A549 (cell line): ENCODE measurements around the gene SLC2A13. TPM values are rescaled to one million over a fixed set of nuclear protein-coding genes. Genes with fewer than 3 reads are reported as not detected.

Experiments
- ATAC-seq, 2 experiments: fragments of 200-7000 bp in 1 of 2; fragments of >200 bp in 1 of 2; cut with Nextera tagmentation in 1 of 2; cut with Tn5 transposase in 1 of 2; 3 replicates each; pipeline versions ENCODE4 v1.8.0 to v1.9.1; 2018 to 2020; ENCODE audit warnings: mild to moderate bottlenecking in 1 of 2, moderate library complexity in 1 of 2
- CTCF ChIA-PET: fragments of 300-600 bp; sonication (Branson Sonifier 250); formaldehyde crosslinking; extraction: SDS; loops from one replicate; lab custom pipeline; 2021; ENCODE audit warnings: antibody characterized with exemption, inconsistent platforms; lab: Yijun Ruan, JAX
- POLR2A ChIA-PET: fragments of 350-600 bp; formaldehyde crosslinking; extraction: SDS; loops from one replicate; lab custom pipeline; 2021; ENCODE audit warnings: antibody characterized with exemption, inconsistent platforms; lab: Yijun Ruan, JAX
- DNase-seq, 2 experiments: peaks; one replicate each; pipeline versions ENCODE4 v3.0.0 to v3.0.0-alpha.2; 2011 to 2016; ENCODE audit warnings: low read depth in 1 of 2, low spot score in 1 of 2
- FAIRE-seq: peaks from 2 replicates; lab custom pipeline; 2011; peaks lifted over from hg19 to GRCh38; lab: Jason Lieb, UNC
- H3K27ac ChIP-seq, 2 experiments: fragments of >200 bp; sonication (Bioruptor Twin); formaldehyde crosslinking; 3 replicates each; pipeline ENCODE4 v1.5.1; 2016 to 2017
- H3K4me1 ChIP-seq: fragments of >200 bp; sonication (Bioruptor Twin); formaldehyde crosslinking; 3 replicates; pipeline ENCODE4 v1.6.1; 2016
- H3K4me2 ChIP-seq: fragments of >200 bp; sonication (Bioruptor Twin); formaldehyde crosslinking; 3 replicates; pipeline ENCODE4 v1.6.1; 2016
- H3K4me3 ChIP-seq: fragments of >200 bp; sonication (Bioruptor Twin); formaldehyde crosslinking; 3 replicates; pipeline ENCODE4 v1.5.1; 2016
- H3K9me3 ChIP-seq: fragments of >200 bp; sonication (Bioruptor Twin); formaldehyde crosslinking; 3 replicates; pipeline ENCODE4 v1.6.1; 2016
- CBX2 ChIP-seq: fragments of 200-600 bp; sonication (generic); IDR thresholded peaks from 2 replicates; pipeline ENCODE4 v1.6.1; 2016; ENCODE audit warnings: low read depth, mild to moderate bottlenecking, borderline replicate concordance
- CBX8 ChIP-seq: fragments of 200-600 bp; sonication (generic); IDR thresholded peaks from 2 replicates; pipeline ENCODE4 v1.6.1; 2016
- EHF ChIP-seq: fragments of 250-450 bp; sonication (Bioruptor Pico); IDR thresholded peaks from 2 replicates; pipeline ENCODE4 v1.5.0; 2020; ENCODE audit warnings: mild to moderate bottlenecking
- EP300 ChIP-seq, 2 experiments: fragments of >200 bp; sonication (Bioruptor Twin); formaldehyde crosslinking; IDR thresholded peaks; 2 replicates in 1 of 2; 3 replicates in 1 of 2; pipeline ENCODE4 v1.6.1; 2016 to 2017
- ESRRA ChIP-seq: fragments of 150-350 bp; IDR thresholded peaks from 2 replicates; pipeline ENCODE4 v1.6.1; 2014; ENCODE audit warnings: mild to moderate bottlenecking, low read length, borderline replicate concordance
- FOSB ChIP-seq: fragments of 250-450 bp; sonication (Bioruptor Pico); IDR thresholded peaks from 2 replicates; pipeline ENCODE4 v1.5.0; 2020; ENCODE audit warnings: mild to moderate bottlenecking, moderate library complexity
- FOXS1 ChIP-seq: fragments of 250-450 bp; sonication (Bioruptor Pico); IDR thresholded peaks from 2 replicates; pipeline ENCODE4 v1.5.0; 2020; ENCODE audit warnings: mild to moderate bottlenecking, moderate library complexity
- HOXA7 ChIP-seq: fragments of 250-450 bp; sonication (Bioruptor Pico); IDR thresholded peaks from 2 replicates; pipeline ENCODE4 v1.5.0; 2020; ENCODE audit warnings: mild to moderate bottlenecking, moderate library complexity
- HOXB5 ChIP-seq: fragments of 250-450 bp; sonication (Bioruptor Pico); IDR thresholded peaks from 2 replicates; pipeline ENCODE4 v1.5.0; 2020; ENCODE audit warnings: mild to moderate bottlenecking, moderate library complexity
- JUNB ChIP-seq: fragments of >200 bp; sonication (Bioruptor Twin); formaldehyde crosslinking; IDR thresholded peaks from 2 replicates; pipeline ENCODE4 v1.6.1; 2016
- KDM1A ChIP-seq: fragments of 200-600 bp; sonication (generic); IDR thresholded peaks from 2 replicates; pipeline ENCODE4 v1.6.1; 2016; ENCODE audit warnings: low read depth, mild to moderate bottlenecking
- MAFK ChIP-seq: fragments of 450-650 bp; IDR thresholded peaks from 2 replicates; pipeline ENCODE4 v1.6.1; 2014; ENCODE audit not compliant: partially characterized antibody
- MAZ ChIP-seq: fragments of 150-350 bp; IDR thresholded peaks from 2 replicates; pipeline ENCODE4 v1.6.1; 2014; ENCODE audit warnings: antibody characterized with exemption, low read depth, low read length, borderline replicate concordance
- MYC ChIP-seq: IDR thresholded peaks from 2 replicates; pipeline ENCODE4 v1.6.1; 2012; ENCODE audit warnings: mild to moderate bottlenecking, inconsistent platforms, low read length, improper control_type of control experiment, borderline replicate concordance
- NFE2L2 ChIP-seq: fragments of 150-350 bp; conservative IDR thresholded peaks from 2 replicates; pipeline ENCODE4 v1.6.1; 2014; ENCODE audit warnings: low read length
- NPAS2 ChIP-seq: fragments of 250-450 bp; sonication (Bioruptor Pico); IDR thresholded peaks from 2 replicates; pipeline ENCODE4 v1.8.0; 2022; ENCODE audit warnings: mild to moderate bottlenecking, moderate library complexity, borderline replicate concordance
- NR3C1 ChIP-seq: fragments of >200 bp; sonication (Bioruptor Twin); formaldehyde crosslinking; IDR thresholded peaks from 3 replicates; pipeline ENCODE4 v1.6.1; 2017
- POLR2A ChIP-seq: IDR thresholded peaks from 2 replicates; pipeline ENCODE4 v1.6.1; 2012; ENCODE audit warnings: mild to moderate bottlenecking, low read length
- POLR2AphosphoS2 ChIP-seq: conservative IDR thresholded peaks from 2 replicates; pipeline ENCODE4 v1.6.1; 2012; ENCODE audit warnings: low read length, improper control_type of control experiment, inconsistent platforms
- RAD21 ChIP-seq, 2 experiments: fragments of >200 bp in 1 of 2; sonication (Bioruptor Twin) in 1 of 2; formaldehyde crosslinking in 1 of 2; IDR thresholded peaks in 1 of 2; conservative IDR thresholded peaks in 1 of 2; 2 replicates in 1 of 2; 3 replicates in 1 of 2; pipeline ENCODE4 v1.6.1; 2012 to 2018; ENCODE audit warnings: inconsistent platforms in 1 of 2
- SREBF2 ChIP-seq: fragments of 450-650 bp; IDR thresholded peaks from 2 replicates; pipeline ENCODE4 v1.6.1; 2014; ENCODE audit warnings: mild to moderate bottlenecking, moderate library complexity
- TFCP2L1 ChIP-seq: fragments of 250-450 bp; sonication (Bioruptor Pico); IDR thresholded peaks from 2 replicates; pipeline ENCODE4 v1.5.0; 2021; ENCODE audit warnings: mild to moderate bottlenecking
- ZC3H11A ChIP-seq: fragments of 450-650 bp; IDR thresholded peaks from 2 replicates; pipeline ENCODE4 v1.6.1; 2014; ENCODE audit warnings: antibody characterized with exemption, mild to moderate bottlenecking
- ZFP36 ChIP-seq: fragments of 450-650 bp; IDR thresholded peaks from 2 replicates; pipeline ENCODE4 v1.6.1; 2014; ENCODE audit warnings: borderline replicate concordance; ENCODE audit not compliant: partially characterized antibody
- WGBS: methylation state at CpG from one replicate; pipeline ENCODE4 v1.1.6; 2017; ENCODE audit errors: missing lambda C conversion rate; 5-methylcytosine and 5-hydroxymethylcytosine counted together
- polyA plus RNA-seq, 4 experiments: library from polyadenylated mRNA; depleted of rRNA in 3 of 4; stranded (reverse); fragments of >200 nt; fragmentation: RNase III in 1 of 4; extraction: RNeasy Plus Mini Kit Qiagen cat#74134 plus additional on column Dnase treatment in 1 of 4; gene quantifications; 2 replicates in 3 of 4; 3 replicates in 1 of 4; pipeline ENCODE4 v1.2.3, GENCODE V29; 2011 to 2017
- TF ChIP-seq, protein P1 (sequence below): IDR thresholded peaks from 2 replicates; pipeline ENCODE4 v1.6.1; 2012; ENCODE audit warnings: low read depth, borderline replicate concordance
- TF ChIP-seq, protein P2 (sequence below): IDR thresholded peaks from 2 replicates; pipeline ENCODE4 v1.6.1; 2012
- TF ChIP-seq, protein P3 (sequence below): fragments of >200 bp; sonication (Bioruptor Twin); formaldehyde crosslinking; IDR thresholded peaks from 3 replicates; pipeline ENCODE4 v1.5.1; 2016
- TF ChIP-seq, protein P4 (sequence below): fragments of >200 bp; sonication (Bioruptor Twin); formaldehyde crosslinking; IDR thresholded peaks from 3 replicates; pipeline ENCODE4 v1.6.1; 2016
- TF ChIP-seq, protein P5 (sequence below): fragments of 250-450 bp; sonication (Bioruptor Pico); IDR thresholded peaks from 2 replicates; pipeline ENCODE4 v1.5.0; 2021; ENCODE audit warnings: mild to moderate bottlenecking, moderate library complexity, borderline replicate concordance

SLC2A13 gene
- polyA plus RNA-seq, 2 of the 4 experiments (the other 2 are of a cell fraction) = 4.5 to 8.2 TPM

DNA sequence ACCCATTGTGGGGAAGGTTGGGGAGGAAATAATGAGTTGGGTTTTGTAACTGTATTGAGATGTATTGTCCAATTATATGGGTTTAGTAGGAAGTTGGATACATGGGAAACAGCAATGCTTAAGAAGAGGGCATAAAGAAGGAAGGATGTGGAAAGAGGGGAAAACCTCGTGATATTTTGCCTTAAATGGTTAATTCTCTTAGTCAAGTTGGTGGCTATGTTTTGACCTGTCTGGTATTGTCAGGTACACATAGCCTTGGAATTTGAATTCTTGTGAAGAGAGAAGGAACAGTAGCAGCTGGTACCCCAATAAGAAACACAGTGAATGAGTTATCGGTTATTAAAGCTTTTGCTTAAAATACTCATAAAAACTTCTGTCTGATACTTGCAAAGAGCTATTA, 32.6 kb upstream of the SLC2A13 start:
- no peak for DNase-seq
- no peak overlapping the region for H3K4me2 ChIP-seq
- TF ChIP-seq NR3C1 = no peak
- no peak for TF ChIP-seq FOXS1
- TF ChIP-seq, protein P1, sequence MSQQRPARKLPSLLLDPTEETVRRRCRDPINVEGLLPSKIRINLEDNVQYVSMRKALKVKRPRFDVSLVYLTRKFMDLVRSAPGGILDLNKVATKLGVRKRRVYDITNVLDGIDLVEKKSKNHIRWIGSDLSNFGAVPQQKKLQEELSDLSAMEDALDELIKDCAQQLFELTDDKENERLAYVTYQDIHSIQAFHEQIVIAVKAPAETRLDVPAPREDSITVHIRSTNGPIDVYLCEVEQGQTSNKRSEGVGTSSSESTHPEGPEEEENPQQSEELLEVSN = no peak
- TF ChIP-seq MAZ = no peak
- no peak for TF ChIP-seq CBX8
- TF ChIP-seq NFE2L2 = no peak
- TF ChIP-seq ZFP36 = no peak
- TF ChIP-seq SREBF2 = no peak
- no peak for TF ChIP-seq MYC
- no peak for TF ChIP-seq ZC3H11A
- TF ChIP-seq, protein P2, sequence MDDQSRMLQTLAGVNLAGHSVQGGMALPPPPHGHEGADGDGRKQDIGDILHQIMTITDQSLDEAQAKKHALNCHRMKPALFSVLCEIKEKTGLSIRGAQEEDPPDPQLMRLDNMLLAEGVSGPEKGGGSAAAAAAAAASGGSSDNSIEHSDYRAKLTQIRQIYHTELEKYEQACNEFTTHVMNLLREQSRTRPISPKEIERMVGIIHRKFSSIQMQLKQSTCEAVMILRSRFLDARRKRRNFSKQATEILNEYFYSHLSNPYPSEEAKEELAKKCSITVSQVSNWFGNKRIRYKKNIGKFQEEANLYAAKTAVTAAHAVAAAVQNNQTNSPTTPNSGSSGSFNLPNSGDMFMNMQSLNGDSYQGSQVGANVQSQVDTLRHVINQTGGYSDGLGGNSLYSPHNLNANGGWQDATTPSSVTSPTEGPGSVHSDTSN = no peak
- no peak for TF ChIP-seq EP300 (IDR thresholded peaks at IDR 0.05)
- no peak for TF ChIP-seq TFCP2L1
- TF ChIP-seq HOXA7 (CRISPR knock-in tag) = no peak
- no peak for TF ChIP-seq EHF (CRISPR knock-in tag)
- TF ChIP-seq, all 56 proteins: peak for 0
- Histone ChIP-seq H3K27ac (no peak overlapping the region), H3K9me3 (no peaks in the 10 kb centered on the region), H3K4me1 (peaks cover 9% of the 10 kb centered on the region; the same call in 1 of the 3 replicates), H3K4me3 (no peak overlapping the region)
- POLR2A ChIA-PET = no interaction called here
- 58% methylated on average over 2 of the region's 2 CpGs for WGBS
- CTCF ChIA-PET = interaction anchor here (0.6 kb wide), 2 partner anchors 18 to 1012 kb away, joined by 3 read pairs; no protein-coding TSS in a partner anchor
- FAIRE-seq (no peak), ATAC-seq (no peak)

DNA sequence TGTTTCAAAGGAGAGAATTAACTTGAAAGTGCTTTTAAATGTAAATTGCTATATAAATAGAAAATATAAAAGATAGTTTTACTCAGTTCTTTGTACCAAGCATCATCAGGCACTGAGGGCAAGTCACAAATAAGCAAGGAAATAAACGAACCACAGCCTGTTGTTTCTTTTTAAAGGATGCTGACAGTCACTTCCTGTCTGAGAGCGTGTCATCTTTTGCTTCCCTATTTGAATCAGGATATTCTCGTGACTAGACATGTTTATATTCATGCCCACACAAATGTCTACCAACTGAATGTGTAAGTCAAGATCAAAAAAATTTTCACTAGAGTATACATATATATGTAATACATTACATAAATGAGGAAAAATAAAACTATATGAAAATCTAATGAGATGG, 31.4 kb upstream of the SLC2A13 start:
- TF ChIP-seq NFE2L2 (no peak), NPAS2 (CRISPR knock-in tag) (no peak), JUNB (no peak), CBX8 (no peak), RAD21 (conservative IDR thresholded peaks at IDR 0.05 in 1 of 2, IDR thresholded peaks at IDR 0.05 in 1 of 2) (no peak), HOXB5 (CRISPR knock-in tag) (no peak), FOXS1 (no peak), FOSB (no peak), ESRRA (no peak), KDM1A (no peak), EP300 (IDR thresholded peaks at IDR 0.05) (no peak), CBX2 (no peak), MAFK (no peak), POLR2A (no peak), HOXA7 (CRISPR knock-in tag) (no peak), POLR2AphosphoS2 (no peak)
- TF ChIP-seq, protein P3, sequence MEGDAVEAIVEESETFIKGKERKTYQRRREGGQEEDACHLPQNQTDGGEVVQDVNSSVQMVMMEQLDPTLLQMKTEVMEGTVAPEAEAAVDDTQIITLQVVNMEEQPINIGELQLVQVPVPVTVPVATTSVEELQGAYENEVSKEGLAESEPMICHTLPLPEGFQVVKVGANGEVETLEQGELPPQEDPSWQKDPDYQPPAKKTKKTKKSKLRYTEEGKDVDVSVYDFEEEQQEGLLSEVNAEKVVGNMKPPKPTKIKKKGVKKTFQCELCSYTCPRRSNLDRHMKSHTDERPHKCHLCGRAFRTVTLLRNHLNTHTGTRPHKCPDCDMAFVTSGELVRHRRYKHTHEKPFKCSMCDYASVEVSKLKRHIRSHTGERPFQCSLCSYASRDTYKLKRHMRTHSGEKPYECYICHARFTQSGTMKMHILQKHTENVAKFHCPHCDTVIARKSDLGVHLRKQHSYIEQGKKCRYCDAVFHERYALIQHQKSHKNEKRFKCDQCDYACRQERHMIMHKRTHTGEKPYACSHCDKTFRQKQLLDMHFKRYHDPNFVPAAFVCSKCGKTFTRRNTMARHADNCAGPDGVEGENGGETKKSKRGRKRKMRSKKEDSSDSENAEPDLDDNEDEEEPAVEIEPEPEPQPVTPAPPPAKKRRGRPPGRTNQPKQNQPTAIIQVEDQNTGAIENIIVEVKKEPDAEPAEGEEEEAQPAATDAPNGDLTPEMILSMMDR = no peak
- TF ChIP-seq, protein P2 = no peak
- TF ChIP-seq, protein P4, sequence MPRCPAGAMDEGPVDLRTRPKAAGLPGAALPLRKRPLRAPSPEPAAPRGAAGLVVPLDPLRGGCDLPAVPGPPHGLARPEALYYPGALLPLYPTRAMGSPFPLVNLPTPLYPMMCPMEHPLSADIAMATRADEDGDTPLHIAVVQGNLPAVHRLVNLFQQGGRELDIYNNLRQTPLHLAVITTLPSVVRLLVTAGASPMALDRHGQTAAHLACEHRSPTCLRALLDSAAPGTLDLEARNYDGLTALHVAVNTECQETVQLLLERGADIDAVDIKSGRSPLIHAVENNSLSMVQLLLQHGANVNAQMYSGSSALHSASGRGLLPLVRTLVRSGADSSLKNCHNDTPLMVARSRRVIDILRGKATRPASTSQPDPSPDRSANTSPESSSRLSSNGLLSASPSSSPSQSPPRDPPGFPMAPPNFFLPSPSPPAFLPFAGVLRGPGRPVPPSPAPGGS = no peak
- TF ChIP-seq, protein P5, sequence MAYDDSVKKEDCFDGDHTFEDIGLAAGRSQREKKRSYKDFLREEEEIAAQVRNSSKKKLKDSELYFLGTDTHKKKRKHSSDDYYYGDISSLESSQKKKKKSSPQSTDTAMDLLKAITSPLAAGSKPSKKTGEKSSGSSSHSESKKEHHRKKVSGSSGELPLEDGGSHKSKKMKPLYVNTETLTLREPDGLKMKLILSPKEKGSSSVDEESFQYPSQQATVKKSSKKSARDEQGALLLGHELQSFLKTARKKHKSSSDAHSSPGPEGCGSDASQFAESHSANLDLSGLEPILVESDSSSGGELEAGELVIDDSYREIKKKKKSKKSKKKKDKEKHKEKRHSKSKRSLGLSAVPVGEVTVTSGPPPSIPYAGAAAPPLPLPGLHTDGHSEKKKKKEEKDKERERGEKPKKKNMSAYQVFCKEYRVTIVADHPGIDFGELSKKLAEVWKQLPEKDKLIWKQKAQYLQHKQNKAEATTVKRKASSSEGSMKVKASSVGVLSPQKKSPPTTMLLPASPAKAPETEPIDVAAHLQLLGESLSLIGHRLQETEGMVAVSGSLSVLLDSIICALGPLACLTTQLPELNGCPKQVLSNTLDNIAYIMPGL (CRISPR knock-in tag) = no peak
- ChIA-PET POLR2A (no interaction called here), CTCF (no interaction called here)
- H3K9me3 ChIP-seq = no peaks in the 10 kb centered on the region
- no peak for DNase-seq
- no peak overlapping the region for H3K4me2 ChIP-seq
- FAIRE-seq = no peak
- peaks cover 6% of the 10 kb centered on the region; the same call in 1 of the 3 replicates for H3K4me1 ChIP-seq
- no peak overlapping the region for H3K27ac ChIP-seq
- no peak overlapping the region for H3K4me3 ChIP-seq
- no peak for ATAC-seq
- WGBS = 42% methylated on average over 3 of the region's 3 CpGs
